ENCODE measurements around the gene TBC1D19.
A peak's percentile ranks its signal among the peaks of the same experiment; 100 is the strongest.
"Not testable (repeated sequence)": the region's sequence is repeated elsewhere in the genome, so short reads cannot be mapped to it uniquely, and the experiment has no call there.

The TBC1D19 gene

GRCh38 chr4:26687728-26688127 is 103.8 kb downstream of the TBC1D19 start:
- DNase-seq = no peak

- no peak for DNase-seq
Observed at GRCh38 chr4:26690506-26690905, 106.6 kb downstream of the TBC1D19 start.

GRCh38 chr4:26692014-26692726 is 108.3 kb downstream of the TBC1D19 start:
- DNase-seq = no peak

- DNase-seq = not testable (repeated sequence)
Observed at GRCh38 chr4:26694131-26694530, 110.2 kb downstream of the TBC1D19 start.

- DNase-seq = no peak
Observed at GRCh38 chr4:26700110-26700509, 116.2 kb downstream of the TBC1D19 start.

- no peak for DNase-seq
Observed at GRCh38 chr4:26701095-26701494, 117.2 kb downstream of the TBC1D19 start.

GRCh38 chr4:26701786-26702227 is 117.9 kb downstream of the TBC1D19 start:
- DNase-seq = no peak

GRCh38 chr4:26707342-26707741 is 123.5 kb downstream of the TBC1D19 start:
- no peak for DNase-seq

- DNase-seq = no peak
Observed at GRCh38 chr4:26709246-26709645, 125.4 kb downstream of the TBC1D19 start.

- no peak for DNase-seq
Observed at GRCh38 chr4:26713563-26714151, 129.8 kb downstream of the TBC1D19 start.

- DNase-seq = no peak
Observed at GRCh38 chr4:26715636-26716242, 131.9 kb downstream of the TBC1D19 start.

- DNase-seq = no peak
Observed at GRCh38 chr4:26717332-26717731, 133.4 kb downstream of the TBC1D19 start.

GRCh38 chr4:26719954-26720552 is 136.2 kb downstream of the TBC1D19 start:
- peak; percentile 5 for DNase-seq

GRCh38 chr4:26721685-26722084 is 137.8 kb downstream of the TBC1D19 start:
- no peak for DNase-seq

- no peak for DNase-seq
Observed at GRCh38 chr4:26723216-26723615, 139.3 kb downstream of the TBC1D19 start.

GRCh38 chr4:26724534-26724933 is 140.7 kb downstream of the TBC1D19 start:
- DNase-seq = no peak

- no peak for DNase-seq
Observed at GRCh38 chr4:26726655-26727387, 142.9 kb downstream of the TBC1D19 start.

- no peak for DNase-seq
Observed at GRCh38 chr4:26727844-26728243, 144.0 kb downstream of the TBC1D19 start.

GRCh38 chr4:26729027-26729426 is 145.1 kb downstream of the TBC1D19 start:
- DNase-seq = no peak

GRCh38 chr4:26729547-26729946 is 145.7 kb downstream of the TBC1D19 start:
- DNase-seq = no peak

GRCh38 chr4:26731351-26732035 is 147.6 kb downstream of the TBC1D19 start:
- DNase-seq = no peak

- DNase-seq = no peak
Observed at GRCh38 chr4:26732356-26732755, 148.5 kb downstream of the TBC1D19 start.

- no peak for DNase-seq
Observed at GRCh38 chr4:26736621-26737020, 152.7 kb downstream of the TBC1D19 start.
